T-helper 1 cell treated with Interleukin-12 subunit alpha and Interleukin-12 subunit beta and Interleukin-4 antibody, amounts not matched to agents 30 μg/mL and 1 μg/mL, for 36 hours (primary cell): ENCODE measurements around the gene FABP1.

ENCODE experiments used
- H3K27ac Mint-ChIP-seq: one replicate; pipeline ENCODE4 v1.8.0; 2021; ENCODE audit warnings: mild to moderate bottlenecking, mixed read lengths
- H3K27me3 Mint-ChIP-seq: one replicate; pipeline ENCODE4 v1.8.0; 2021; ENCODE audit warnings: low read depth, mixed read lengths
- H3K36me3 Mint-ChIP-seq: one replicate; pipeline ENCODE4 v1.8.0; 2021; ENCODE audit warnings: low read depth, mixed read lengths
- H3K4me1 Mint-ChIP-seq: one replicate; pipeline ENCODE4 v1.8.0; 2021; ENCODE audit warnings: low read depth, mixed read lengths
- H3K4me3 Mint-ChIP-seq: one replicate; pipeline ENCODE4 v1.8.0; 2021; ENCODE audit warnings: mild to moderate bottlenecking, moderate library complexity, mixed read lengths
- H3K9me3 Mint-ChIP-seq: one replicate; pipeline ENCODE4 v1.8.0; 2021; ENCODE audit warnings: mixed read lengths

Gene FABP1

DNA sequence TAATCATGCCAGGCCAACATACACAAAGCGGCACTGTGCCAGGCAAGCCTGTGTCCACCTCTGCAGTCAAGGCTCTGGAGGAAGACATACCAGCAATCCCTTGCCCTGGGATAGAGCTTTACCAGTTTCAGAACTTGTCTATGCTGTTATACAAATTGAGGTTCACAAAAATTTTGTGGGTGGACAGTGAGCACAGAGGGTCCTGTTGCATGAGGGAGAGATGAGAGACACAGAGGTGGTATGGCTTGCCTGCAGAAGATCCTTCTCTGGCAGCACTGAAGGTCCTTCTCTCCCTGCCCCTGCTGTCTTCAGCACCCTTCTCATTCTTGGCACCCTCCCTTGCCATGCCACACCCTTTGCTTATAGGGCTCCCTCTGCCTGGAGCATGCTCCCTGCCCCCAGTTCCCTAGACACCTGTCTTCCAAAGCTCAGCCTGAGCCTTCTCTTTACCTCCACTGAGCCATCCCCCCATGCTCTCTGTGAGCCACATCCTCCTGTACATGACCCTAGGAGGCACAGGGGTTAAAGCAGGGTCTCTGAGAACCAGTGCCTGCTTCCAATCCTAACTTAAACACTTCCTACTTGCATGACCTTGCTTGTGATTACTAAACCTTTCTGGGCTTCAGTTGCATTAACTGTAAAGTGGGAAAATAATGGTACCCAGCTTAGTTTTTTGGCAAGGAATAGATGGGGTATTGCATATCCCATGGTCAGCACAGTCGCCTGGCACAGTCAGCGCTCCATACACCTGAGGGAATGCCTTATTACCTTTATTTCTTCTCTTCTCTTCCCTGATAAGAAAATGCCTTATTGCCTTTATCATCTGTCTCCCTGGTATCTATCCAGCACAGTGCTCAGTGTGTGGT, 857 bp downstream of the FABP1 start:
- H3K27me3 Mint-ChIP-seq, result peaks cover 6% of the 10 kb centered on the region
- no peaks in the 10 kb centered on the region for H3K4me1 Mint-ChIP-seq
- no peak overlapping the region for H3K27ac Mint-ChIP-seq
- H3K36me3 Mint-ChIP-seq, result no peaks in the 10 kb centered on the region
- H3K9me3 Mint-ChIP-seq, result no peaks in the 10 kb centered on the region
- H3K4me3 Mint-ChIP-seq, result no peak overlapping the region

DNA sequence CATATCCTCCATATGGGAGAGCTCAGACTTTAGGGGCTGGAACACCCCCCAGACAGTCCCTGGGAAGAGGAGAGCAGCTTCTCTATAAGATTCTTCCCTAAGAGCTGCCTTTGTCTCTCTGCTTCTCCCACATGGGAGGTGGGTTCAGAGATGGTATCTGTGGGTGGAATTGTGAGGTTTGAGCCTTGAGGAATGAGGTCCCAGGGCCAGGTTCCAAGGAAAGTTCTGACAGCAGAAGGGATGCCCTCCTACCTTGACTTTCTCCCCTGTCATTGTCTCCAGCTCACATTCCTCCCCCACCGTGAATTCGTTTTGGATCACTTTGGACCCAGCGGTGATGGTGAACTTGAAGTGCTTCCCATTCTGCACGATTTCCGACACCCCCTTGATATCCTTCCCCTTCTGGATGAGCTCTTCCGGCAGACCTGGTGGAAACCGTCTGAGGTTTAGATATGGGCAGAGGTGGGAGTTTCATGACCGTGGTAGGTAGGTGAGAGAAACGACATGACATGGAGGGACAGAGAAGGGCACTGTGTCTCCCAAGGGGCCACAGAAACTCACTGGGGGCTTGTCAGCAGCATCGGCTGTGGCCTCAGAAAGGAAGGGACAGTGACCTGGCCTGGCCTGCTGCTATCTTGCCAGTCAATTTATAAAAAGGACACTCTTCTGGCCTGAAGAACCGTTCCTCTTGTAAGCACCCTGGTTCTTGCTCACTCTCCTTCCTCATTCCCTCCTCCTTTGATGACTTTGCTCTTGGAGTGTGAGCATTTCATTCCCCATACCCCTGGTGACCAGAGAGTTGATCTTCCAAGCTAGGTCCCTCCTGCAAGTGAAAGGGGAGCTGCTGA, 1.7 kb downstream of the FABP1 start:
- Mint-ChIP-seq H3K4me1 (no peaks in the 10 kb centered on the region), H3K27ac (no peak overlapping the region), H3K27me3 (peaks cover 6% of the 10 kb centered on the region), H3K4me3 (no peak overlapping the region), H3K36me3 (no peaks in the 10 kb centered on the region), H3K9me3 (no peaks in the 10 kb centered on the region)

DNA sequence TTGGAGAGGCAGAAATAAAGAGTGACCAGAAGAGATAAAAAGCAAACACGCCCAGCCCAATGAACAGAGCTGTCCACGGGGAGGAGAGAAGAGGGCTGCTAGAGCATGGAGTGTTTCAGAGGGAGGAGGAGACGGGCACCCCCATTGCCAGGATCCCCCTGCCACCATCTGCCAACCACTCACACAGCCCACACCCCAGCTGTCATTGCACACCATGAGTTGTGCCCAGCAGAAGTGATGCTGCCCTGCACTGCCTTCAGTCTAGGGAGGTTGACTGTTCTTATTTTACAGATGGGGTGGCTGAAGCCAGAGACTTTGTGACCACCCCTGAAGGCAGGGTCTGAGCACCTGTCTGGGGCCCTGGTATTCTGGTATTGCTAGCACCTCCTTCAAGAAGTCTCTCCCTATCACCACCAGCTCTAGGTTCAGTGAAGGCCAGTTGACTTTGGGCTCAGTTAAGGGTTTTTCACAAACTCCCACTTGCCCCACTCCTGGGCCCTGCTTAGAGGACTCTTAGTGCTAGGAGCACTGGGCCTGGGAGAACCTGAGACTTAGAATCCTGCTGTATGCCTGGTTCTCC, 2.4 kb downstream of the FABP1 start:
- no peaks in the 10 kb centered on the region for H3K9me3 Mint-ChIP-seq
- H3K27ac Mint-ChIP-seq, result no peak overlapping the region
- no peaks in the 10 kb centered on the region for H3K4me1 Mint-ChIP-seq
- H3K36me3 Mint-ChIP-seq, result no peaks in the 10 kb centered on the region
- H3K27me3 Mint-ChIP-seq, result peaks cover 6% of the 10 kb centered on the region
- H3K4me3 Mint-ChIP-seq, result no peak overlapping the region

- H3K4me1 Mint-ChIP-seq, result no peaks in the 10 kb centered on the region
- H3K36me3 Mint-ChIP-seq, result no peaks in the 10 kb centered on the region
- H3K9me3 Mint-ChIP-seq, result no peaks in the 10 kb centered on the region
- no peak overlapping the region for H3K4me3 Mint-ChIP-seq
- H3K27ac Mint-ChIP-seq, result no peak overlapping the region
- H3K27me3 Mint-ChIP-seq, result peaks cover 3% of the 10 kb centered on the region
Measured at GRCh38 chr2:88123975-88124917, 3.6 kb downstream of the FABP1 start.

DNA sequence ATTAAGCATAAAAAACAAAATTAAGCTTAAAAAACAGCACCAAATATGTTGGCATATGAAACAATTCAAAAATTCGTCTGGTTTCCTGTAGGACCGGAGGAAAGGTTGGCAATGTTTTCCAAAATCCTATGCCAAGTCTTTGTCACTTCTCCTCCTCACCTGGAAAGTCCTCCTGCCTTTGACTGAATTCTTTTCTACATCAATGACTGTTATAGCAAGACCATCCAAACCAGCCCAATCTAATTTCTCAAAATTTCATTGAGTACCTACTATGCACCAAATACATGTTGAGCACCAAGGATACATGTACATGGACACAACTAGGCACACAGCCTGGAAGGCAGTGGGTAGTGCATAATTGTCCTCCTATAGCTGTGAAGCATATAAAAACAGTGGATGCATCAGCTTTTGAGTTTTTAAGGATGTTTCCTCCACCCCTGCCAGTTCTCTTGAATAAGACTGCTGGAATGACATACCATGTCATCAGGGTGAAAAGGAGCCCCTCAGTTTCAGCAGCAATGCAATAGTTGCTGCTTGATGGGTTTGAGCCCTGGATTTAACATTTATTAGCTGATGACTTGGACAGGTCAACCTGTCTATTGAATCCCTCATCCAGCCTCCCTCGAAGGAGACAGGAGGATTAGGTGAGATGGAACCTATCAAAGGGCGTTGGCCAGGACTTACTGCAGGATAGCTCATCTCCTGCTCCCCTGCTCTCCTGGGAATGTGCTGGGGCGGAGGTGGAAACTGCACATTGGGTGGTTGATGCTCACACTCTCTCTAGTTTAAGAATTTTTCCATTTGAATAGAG, 4.5 kb downstream of the FABP1 start:
- H3K36me3 Mint-ChIP-seq, result no peaks in the 10 kb centered on the region
- no peaks in the 10 kb centered on the region for H3K9me3 Mint-ChIP-seq
- H3K27me3 Mint-ChIP-seq, result peaks cover 3% of the 10 kb centered on the region
- H3K4me1 Mint-ChIP-seq, result no peaks in the 10 kb centered on the region
- no peak overlapping the region for H3K4me3 Mint-ChIP-seq
- H3K27ac Mint-ChIP-seq, result no peak overlapping the region

DNA sequence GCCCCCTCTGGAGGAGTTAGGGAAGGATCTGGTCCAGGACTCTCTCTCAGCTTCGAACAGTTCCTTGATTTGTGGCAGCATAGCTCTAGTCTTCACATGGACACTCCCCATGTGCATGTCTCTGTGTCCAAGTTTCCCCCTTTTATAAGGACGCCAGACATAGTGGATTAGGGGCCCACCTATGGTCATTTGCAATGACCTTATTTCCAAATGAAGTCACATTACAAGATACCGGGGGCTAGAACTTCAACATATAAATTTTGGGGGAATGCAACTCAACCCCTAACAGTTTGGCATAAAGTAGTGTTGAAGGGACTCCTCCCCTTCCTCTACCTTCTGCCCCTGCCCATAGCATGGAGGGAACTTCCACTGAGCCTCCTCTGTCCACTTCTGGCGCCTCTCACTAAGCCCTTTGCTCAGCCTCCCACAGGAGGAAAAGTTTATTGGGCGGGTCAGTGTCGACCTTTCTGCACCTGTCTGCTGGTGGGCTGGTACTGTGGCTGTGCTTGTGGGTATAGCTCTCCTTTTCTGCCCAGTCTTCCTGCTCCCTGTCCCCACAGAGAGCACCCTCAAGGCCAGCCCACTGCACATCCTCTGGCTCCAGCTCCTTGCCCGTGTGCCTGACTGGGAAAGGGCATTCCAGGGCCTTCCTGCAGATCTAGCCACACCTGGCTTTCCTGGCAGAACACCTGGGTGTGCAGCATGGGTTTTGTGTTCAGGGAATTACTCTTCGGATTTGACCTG, 5.5 kb downstream of the FABP1 start:
- Mint-ChIP-seq H3K27ac (no peak overlapping the region), H3K9me3 (no peaks in the 10 kb centered on the region), H3K27me3 (peaks cover 3% of the 10 kb centered on the region), H3K4me3 (no peak overlapping the region), H3K4me1 (no peaks in the 10 kb centered on the region), H3K36me3 (no peaks in the 10 kb centered on the region)

DNA sequence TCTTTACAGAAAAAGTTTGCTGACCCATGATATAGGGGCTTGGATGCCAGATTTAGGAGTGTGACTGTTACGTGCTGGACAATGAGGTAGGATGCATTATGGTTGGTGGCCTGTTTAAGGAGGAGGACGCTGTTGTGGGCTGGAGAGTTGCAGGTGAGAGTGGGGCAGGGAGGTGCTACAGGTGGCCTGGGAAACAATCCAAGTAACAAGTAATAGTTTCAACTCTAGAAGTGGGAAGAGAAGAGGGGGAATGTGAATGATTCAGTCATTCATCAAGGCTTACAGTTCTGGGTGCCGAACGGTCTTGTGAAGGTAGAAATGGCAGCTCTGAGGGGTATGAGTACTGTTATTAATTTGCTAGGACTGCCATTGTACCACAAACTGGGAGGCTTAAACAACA, 6.2 kb downstream of the FABP1 start:
- peaks cover 3% of the 10 kb centered on the region for H3K27me3 Mint-ChIP-seq
- H3K4me1 Mint-ChIP-seq, result no peaks in the 10 kb centered on the region
- H3K36me3 Mint-ChIP-seq, result no peaks in the 10 kb centered on the region
- H3K4me3 Mint-ChIP-seq, result no peak overlapping the region
- H3K9me3 Mint-ChIP-seq, result no peaks in the 10 kb centered on the region
- H3K27ac Mint-ChIP-seq, result no peak overlapping the region

DNA sequence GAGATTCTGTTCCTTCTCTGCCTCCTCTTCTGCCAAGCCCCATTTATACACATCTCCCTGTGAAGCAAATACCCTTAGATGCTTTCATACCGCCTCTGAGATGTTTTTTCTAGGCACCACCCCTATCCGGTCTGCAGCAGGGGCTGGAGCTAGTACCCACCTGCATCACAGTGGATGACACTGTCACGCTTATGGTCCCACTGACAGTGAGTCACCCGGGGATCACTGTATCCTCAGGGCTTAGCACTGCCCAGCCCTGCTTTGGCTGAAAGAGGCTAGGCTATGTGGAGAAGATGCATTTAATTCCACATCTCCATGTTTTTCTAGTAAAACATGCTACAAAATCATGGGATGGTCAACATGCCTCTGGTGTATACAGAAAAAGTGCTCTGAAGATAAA, 9.9 kb downstream of the FABP1 start:
- no peaks in the 10 kb centered on the region for H3K9me3 Mint-ChIP-seq
- no peaks in the 10 kb centered on the region for H3K36me3 Mint-ChIP-seq
- no peaks in the 10 kb centered on the region for H3K27me3 Mint-ChIP-seq
- no peaks in the 10 kb centered on the region for H3K4me1 Mint-ChIP-seq
- no peak overlapping the region for H3K27ac Mint-ChIP-seq
- no peak overlapping the region for H3K4me3 Mint-ChIP-seq

DNA sequence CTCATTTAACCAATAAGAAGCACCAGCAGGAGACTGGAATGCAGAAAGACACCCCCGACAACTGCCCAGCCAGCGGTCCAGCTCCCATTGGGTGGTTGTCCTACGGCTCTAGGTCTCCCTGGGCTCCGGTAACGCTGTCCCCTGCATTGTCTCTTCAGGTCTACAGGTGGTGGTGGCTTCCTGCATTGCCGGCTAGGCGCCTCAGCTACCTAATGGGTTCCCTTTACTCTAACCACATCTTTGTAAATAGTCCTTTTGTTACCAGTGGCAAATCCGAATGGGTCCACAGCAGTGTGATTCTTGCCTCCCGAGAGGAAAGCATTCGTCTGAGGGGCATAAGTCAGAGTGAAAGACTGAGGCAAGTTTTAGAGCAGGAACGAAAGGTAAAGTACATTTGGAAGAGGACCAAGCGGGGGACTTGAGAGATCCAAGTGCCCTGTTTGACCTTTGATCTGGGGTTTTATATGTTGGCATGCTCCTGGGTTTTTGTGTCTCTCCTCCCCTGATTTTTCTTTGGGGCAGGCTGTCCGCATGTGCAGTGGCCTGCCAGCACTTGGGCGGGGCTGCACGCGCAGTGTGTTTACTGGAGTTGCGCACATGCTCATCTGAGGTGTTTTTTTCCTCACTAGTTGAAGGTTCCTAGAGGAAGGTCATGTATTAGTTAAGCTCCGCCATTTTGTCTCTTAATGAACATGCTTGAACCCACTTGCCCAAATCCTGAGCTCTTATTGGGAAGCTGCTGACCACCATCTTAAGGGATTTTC, 11.0 kb downstream of the FABP1 start:
- no peaks in the 10 kb centered on the region for H3K36me3 Mint-ChIP-seq
- no peaks in the 10 kb centered on the region for H3K4me1 Mint-ChIP-seq
- H3K4me3 Mint-ChIP-seq, result no peak overlapping the region
- no peak overlapping the region for H3K27ac Mint-ChIP-seq
- no peaks in the 10 kb centered on the region for H3K27me3 Mint-ChIP-seq
- no peaks in the 10 kb centered on the region for H3K9me3 Mint-ChIP-seq

DNA sequence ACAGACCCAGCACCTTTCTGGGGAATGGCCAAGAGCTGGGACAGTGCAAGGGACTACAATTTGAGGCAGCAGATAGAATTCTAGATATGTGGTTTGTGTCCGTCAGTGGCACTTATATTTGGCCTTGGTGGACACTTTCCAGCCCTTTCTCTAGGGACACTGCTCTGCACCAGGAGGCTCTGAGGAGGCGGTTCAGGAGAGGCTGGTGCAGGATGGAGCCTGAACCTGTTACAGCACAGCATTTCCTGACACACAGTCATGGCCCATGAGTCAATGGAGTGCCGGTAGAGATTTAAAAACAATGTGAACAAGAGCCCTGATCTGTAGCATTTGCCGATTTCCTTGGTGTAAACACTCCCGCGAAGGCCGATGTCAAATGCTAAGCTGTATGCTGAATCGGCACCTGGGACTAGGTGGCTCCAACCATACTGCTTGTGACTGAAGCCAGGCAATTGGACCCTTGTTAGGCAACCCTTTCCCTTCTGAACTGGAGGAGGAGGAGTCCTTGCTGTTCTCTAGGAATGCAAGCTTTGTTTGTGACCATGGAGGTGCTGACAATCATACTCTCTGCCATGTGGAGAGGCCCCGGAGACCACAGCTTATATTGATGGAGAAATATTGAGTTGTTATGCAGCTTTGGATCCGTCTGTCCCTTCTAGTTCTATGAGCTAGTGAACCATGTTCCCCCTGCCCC, 11.9 kb downstream of the FABP1 start:
- Mint-ChIP-seq H3K27me3 (no peaks in the 10 kb centered on the region), H3K36me3 (no peaks in the 10 kb centered on the region), H3K9me3 (no peaks in the 10 kb centered on the region), H3K27ac (no peak overlapping the region), H3K4me3 (no peak overlapping the region), H3K4me1 (no peaks in the 10 kb centered on the region)

DNA sequence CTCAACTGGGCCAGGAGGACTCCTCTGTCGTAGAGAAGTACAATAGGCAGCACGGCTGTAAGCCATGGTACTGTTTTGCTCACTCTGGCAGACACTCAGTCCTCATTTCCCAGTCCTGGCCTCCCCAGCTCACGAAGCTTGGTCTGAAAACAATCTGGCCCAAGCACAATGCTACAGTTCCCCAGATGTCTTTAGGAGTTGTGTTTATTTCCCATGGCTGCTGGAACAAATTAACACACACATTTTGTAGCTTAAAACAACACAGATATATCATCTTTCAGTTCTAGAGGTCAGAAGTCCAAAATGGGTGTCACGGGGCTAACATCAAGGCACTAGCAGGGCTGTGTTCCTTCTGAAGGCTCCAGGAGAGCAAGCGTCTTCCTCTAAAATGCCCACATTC, 13.0 kb downstream of the FABP1 start:
- Mint-ChIP-seq H3K4me1 (no peaks in the 10 kb centered on the region), H3K9me3 (no peaks in the 10 kb centered on the region), H3K27me3 (no peaks in the 10 kb centered on the region), H3K4me3 (no peak overlapping the region), H3K36me3 (no peaks in the 10 kb centered on the region), H3K27ac (no peak overlapping the region)

- no peaks in the 10 kb centered on the region for H3K4me1 Mint-ChIP-seq
- H3K4me3 Mint-ChIP-seq, result no peak overlapping the region
- H3K36me3 Mint-ChIP-seq, result no peaks in the 10 kb centered on the region
- H3K9me3 Mint-ChIP-seq, result no peaks in the 10 kb centered on the region
- no peak overlapping the region for H3K27ac Mint-ChIP-seq
- H3K27me3 Mint-ChIP-seq, result no peaks in the 10 kb centered on the region
Measured at GRCh38 chr2:88113069-88113468, 14.8 kb downstream of the FABP1 start.
